WERI-Rb-1 (cell line): ENCODE results near the gene TRABD.

ENCODE experiments used
- DNase-seq: peaks from one replicate; pipeline ENCODE4 v3.0.0-alpha.2; 2020
- H3K27ac ChIP-seq: fragments of 250-450 bp; sonication (Bioruptor Pico); 2 replicates; pipeline ENCODE4 v1.5.1; 2020; ENCODE audit warnings: mild to moderate bottlenecking, moderate library complexity
- H3K27me3 ChIP-seq: fragments of 250-450 bp; sonication (Bioruptor Pico); 2 replicates; pipeline ENCODE4 v1.5.1; 2021; ENCODE audit warnings: mild to moderate bottlenecking, low read depth, moderate library complexity; ENCODE audit not compliant: insufficient read depth, severe bottlenecking
- H3K36me3 ChIP-seq: fragments of 250-450 bp; sonication (Bioruptor Pico); 2 replicates; pipeline ENCODE4 v1.5.1; 2020; ENCODE audit warnings: mild to moderate bottlenecking, moderate library complexity
- H3K4me3 ChIP-seq: 2 replicates; pipeline ENCODE4 v1.5.1; 2011; ENCODE audit warnings: low read depth, mild to moderate bottlenecking, control low read depth, low read length
- H3K9me3 ChIP-seq: fragments of 250-450 bp; sonication (Bioruptor Pico); 2 replicates; pipeline ENCODE4 v1.5.1; 2021; ENCODE audit warnings: mild to moderate bottlenecking, moderate library complexity; ENCODE audit not compliant: severe bottlenecking
- CTCF ChIP-seq: IDR thresholded peaks from 2 replicates; pipeline ENCODE4 v1.5.1; 2011; ENCODE audit warnings: low read depth, mild to moderate bottlenecking, control low read depth, inconsistent platforms, low read length

TRABD gene

GRCh38 chr22:50220603-50221409, 35.1 kb downstream of the TRABD start:
- TF ChIP-seq CTCF = no peak
- no peak for DNase-seq
- no peaks in the 10 kb centered on the region for H3K27me3 ChIP-seq
- no peak overlapping the region for H3K4me3 ChIP-seq
- no peak overlapping the region for H3K27ac ChIP-seq
- peaks cover 82% of the 10 kb centered on the region for H3K36me3 ChIP-seq
- H3K9me3 ChIP-seq = no peaks in the 10 kb centered on the region

GRCh38 chr22:50221410-50222300, 35.9 kb downstream of the TRABD start:
- TF ChIP-seq CTCF = peak; percentile 29; the same call in 1 of the 2 replicates
- H3K27me3 ChIP-seq = no peaks in the 10 kb centered on the region
- no peak overlapping the region for H3K4me3 ChIP-seq
- H3K9me3 ChIP-seq = no peaks in the 10 kb centered on the region
- peaks cover 77% of the 10 kb centered on the region for H3K36me3 ChIP-seq
- no peak overlapping the region for H3K27ac ChIP-seq
- no peak for DNase-seq

- no peak overlapping the region for H3K27ac ChIP-seq
- H3K9me3 ChIP-seq = no peaks in the 10 kb centered on the region
- TF ChIP-seq CTCF = no peak
- H3K36me3 ChIP-seq = peaks cover 68% of the 10 kb centered on the region
- H3K27me3 ChIP-seq = no peaks in the 10 kb centered on the region
- no peak overlapping the region for H3K4me3 ChIP-seq
- no peak for DNase-seq
Observed at GRCh38 chr22:50222508-50222907, 36.8 kb downstream of the TRABD start.

- peaks cover 53% of the 10 kb centered on the region for H3K36me3 ChIP-seq
Observed at GRCh38 chr22:50224071-50224470, 38.4 kb downstream of the TRABD start.

More at GRCh38 chr22:50224071-50224470, 38.4 kb downstream of the TRABD start:
- H3K27me3 ChIP-seq = no peaks in the 10 kb centered on the region
- no peak for DNase-seq
- no peak overlapping the region for H3K4me3 ChIP-seq
- no peak for TF ChIP-seq CTCF
- no peak overlapping the region for H3K27ac ChIP-seq
- no peaks in the 10 kb centered on the region for H3K9me3 ChIP-seq
